Naive thymus-derived CD4-positive, alpha-beta T cell (primary cell): ENCODE results near the gene CLSTN2. TPM values are rescaled to one million over a fixed set of nuclear protein-coding genes. Genes with fewer than 3 reads are reported as not detected.

Source experiments
- ATAC-seq: fragments of 150-1000 bp; cut with Tn5 transposase; 2 replicates; pipeline ENCODE4 v1.10.0; 2021; ENCODE audit warnings: mild to moderate bottlenecking, moderate library complexity
- CTCF ChIA-PET: fragments of 350-600 bp; sonication (Branson Sonifier 250); formaldehyde crosslinking; loops from one replicate; lab custom pipeline; 2021; ENCODE audit warnings: antibody characterized with exemption; lab: Charles Lee
- POLR2A ChIA-PET: fragments of 350-600 bp; sonication (Branson Sonifier 250); formaldehyde crosslinking; loops from one replicate; lab custom pipeline; 2021; ENCODE audit warnings: antibody characterized with exemption, inconsistent platforms; lab: Charles Lee
- DNase-seq, 9 donors: peaks; one replicate each; pipeline versions ENCODE4 v3.0.0 to v3.0.0-alpha.2; 2020 to 2022; ENCODE audit warnings: mixed read lengths in 1 of 9
- H3K27ac ChIP-seq: one replicate; pipeline ENCODE4 v1.7.0; 2013; ENCODE audit warnings: mild to moderate bottlenecking, low read depth, low read length, moderate library complexity
- H3K27me3 ChIP-seq, 2 donors: one replicate each; pipeline ENCODE4 v1.7.0; 2013; ENCODE audit warnings: low read length in 2 of 2, mild to moderate bottlenecking in 2 of 2, moderate library complexity in 2 of 2; ENCODE audit not compliant: control insufficient read depth in 2 of 2, insufficient read depth in 2 of 2
- H3K36me3 ChIP-seq, 3 experiments: 1 replicate in 2 of 3; 2 replicates in 1 of 3; pipeline ENCODE4 v1.7.0; 2013; ENCODE audit warnings: low read length in 3 of 3, mild to moderate bottlenecking in 3 of 3, moderate library complexity in 1 of 3; ENCODE audit not compliant: insufficient read depth in 3 of 3, control insufficient read depth in 2 of 3
- H3K4me1 ChIP-seq, 2 donors: one replicate each; pipeline ENCODE4 v1.7.0; 2013; ENCODE audit warnings: low read length in 2 of 2, mild to moderate bottlenecking in 2 of 2, moderate library complexity in 1 of 2; ENCODE audit not compliant: control insufficient read depth in 2 of 2, insufficient read depth in 2 of 2
- H3K4me3 ChIP-seq: 2 replicates; pipeline ENCODE4 v1.7.0; 2013; ENCODE audit warnings: mild to moderate bottlenecking, low read length
- H3K9me3 ChIP-seq, 3 experiments: 1 replicate in 2 of 3; 2 replicates in 1 of 3; pipeline ENCODE4 v1.7.0; 2013; ENCODE audit warnings: low read length in 3 of 3; ENCODE audit not compliant: control insufficient read depth in 2 of 3
- H3K27ac Mint-ChIP-seq, 9 donors: one replicate each; pipeline ENCODE4 v1.8.0; 2020 to 2022; ENCODE audit warnings: mixed read lengths in 9 of 9, mild to moderate bottlenecking in 8 of 9, moderate library complexity in 5 of 9, inconsistent platforms in 2 of 9
- H3K27me3 Mint-ChIP-seq, 5 donors: one replicate each; pipeline ENCODE4 v1.8.0; 2021 to 2022; ENCODE audit warnings: mixed read lengths in 5 of 5, mild to moderate bottlenecking in 1 of 5
- H3K36me3 Mint-ChIP-seq, 5 donors: one replicate each; pipeline ENCODE4 v1.8.0; 2020 to 2022; ENCODE audit warnings: mixed read lengths in 5 of 5, mild to moderate bottlenecking in 3 of 5, inconsistent platforms in 1 of 5
- H3K4me1 Mint-ChIP-seq, 7 donors: one replicate each; pipeline ENCODE4 v1.8.0; 2020 to 2022; ENCODE audit warnings: mixed read lengths in 7 of 7, mild to moderate bottlenecking in 3 of 7, inconsistent platforms in 1 of 7
- H3K4me3 Mint-ChIP-seq, 10 donors: one replicate each; pipeline ENCODE4 v1.8.0; 2020 to 2022; ENCODE audit warnings: mild to moderate bottlenecking in 10 of 10, mixed read lengths in 10 of 10, moderate library complexity in 6 of 10, inconsistent platforms in 2 of 10
- H3K9me3 Mint-ChIP-seq, 11 donors: one replicate each; pipeline ENCODE4 v1.8.0; 2020 to 2022; ENCODE audit warnings: mixed read lengths in 11 of 11, mild to moderate bottlenecking in 4 of 11, inconsistent platforms in 1 of 11, moderate library complexity in 1 of 11
- intact Hi-C, 2 donors: fragments of 100-400 bp; cut with micrococcal nuclease; formaldehyde crosslinking; loops; one replicate each; pipeline ENCODE4 v1.15.1; 2023
- polyA plus RNA-seq, 2 donors: library from polyadenylated mRNA; unstranded; fragments of 300-500 nt; fragmentation: Illumina TruSeq; gene quantifications; one replicate each; pipeline ENCODE4 v1.2.3, GENCODE V29; 2021
- total RNA-seq, 6 experiments: library from RNA in 5 of 6; stranded (reverse) in 5 of 6; gene quantifications; 1 replicate in 5 of 6; 2 replicates in 1 of 6; pipeline ENCODE4 v1.2.3 and lab custom pipeline; 2021 to 2026

Gene CLSTN2
- total and polyA plus RNA-seq, 7 experiments from 2014 or later: 0.02 TPM; not detected in 6

DNA sequence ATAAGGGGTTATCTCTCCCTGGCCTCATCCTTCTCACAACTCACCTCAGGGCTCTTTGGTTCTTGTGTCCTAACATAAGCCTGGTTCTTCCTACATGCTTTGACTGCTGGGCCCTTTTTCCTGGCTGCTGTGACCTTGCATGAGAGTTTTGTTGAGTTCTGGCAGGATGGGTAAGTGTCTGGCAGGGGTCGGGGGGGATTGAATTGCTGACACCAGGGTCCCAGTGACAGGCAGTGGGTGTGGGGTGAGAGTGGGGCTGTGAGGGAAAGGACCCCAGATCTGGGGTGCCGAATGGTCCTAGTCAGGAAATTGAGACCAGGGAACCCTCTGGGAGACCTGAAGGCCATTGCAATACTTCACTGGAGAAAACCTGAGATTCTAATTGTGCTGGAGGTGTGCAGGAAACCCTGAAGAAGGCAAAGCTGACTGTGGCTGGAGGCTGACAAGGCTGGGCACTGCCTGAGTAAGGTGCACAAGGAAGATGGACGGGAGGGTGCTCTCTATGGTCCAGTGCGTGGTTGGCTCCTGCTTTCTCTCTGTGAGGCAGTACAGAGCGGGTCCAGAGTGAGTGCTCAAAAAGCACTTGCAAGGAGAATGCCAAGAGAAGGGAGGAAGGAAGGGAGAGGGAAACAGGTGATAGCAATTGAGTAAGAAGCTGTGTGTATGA lies 76.8 kb downstream of the CLSTN2 start:
- no peaks in the 10 kb centered on the region for H3K27me3 ChIP-seq
- no peak overlapping the region for H3K4me3 ChIP-seq
- ChIA-PET POLR2A (no interaction called here), CTCF (no interaction called here)
- DNase-seq (no peak), ATAC-seq (no peak)
- Mint-ChIP-seq H3K36me3 (no peaks in the 10 kb centered on the region), H3K9me3 (peaks cover 0 to 6% (median 0%) of the 10 kb centered on the region in 11 donors), H3K27ac (no peak overlapping the region), H3K4me3 (no peak overlapping the region), H3K4me1 (no peaks in the 10 kb centered on the region), H3K27me3 (peaks cover 0 to 18% (median 5%) of the 10 kb centered on the region in 5 donors)
- intact Hi-C loops: no loop called here
- no peaks in the 10 kb centered on the region for H3K9me3 ChIP-seq
- no peak overlapping the region for H3K27ac ChIP-seq
- H3K4me1 ChIP-seq: no peaks in the 10 kb centered on the region
- H3K36me3 ChIP-seq: no peaks in the 10 kb centered on the region

DNA sequence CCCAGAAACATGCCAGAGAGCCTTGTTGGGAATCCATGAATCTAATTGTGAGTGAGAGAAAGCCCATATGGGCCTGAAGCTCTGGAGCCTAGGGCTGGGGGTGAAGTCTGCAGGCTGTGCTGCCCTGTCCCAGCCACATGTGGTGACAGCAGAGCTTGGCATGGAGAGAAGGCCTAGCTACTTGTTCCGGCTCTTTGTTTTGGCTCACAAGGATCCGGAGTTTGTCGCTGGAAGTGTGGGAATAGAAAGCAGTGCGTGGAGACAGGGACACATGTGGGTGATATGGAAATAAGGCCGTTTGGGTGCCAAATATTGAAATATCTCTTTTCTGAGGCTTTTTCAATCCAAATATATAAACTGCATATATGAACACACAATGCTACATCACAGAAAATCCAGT lies 78.2 kb downstream of the CLSTN2 start:
- no peak overlapping the region for H3K27ac ChIP-seq
- H3K4me3 ChIP-seq: no peak overlapping the region
- H3K36me3 ChIP-seq: no peaks in the 10 kb centered on the region
- Mint-ChIP-seq H3K4me1 (no peaks in the 10 kb centered on the region), H3K9me3 (peaks cover 0 to 3% (median 0%) of the 10 kb centered on the region in 11 donors), H3K27me3 (peaks cover 0 to 8% (median 5%) of the 10 kb centered on the region in 5 donors), H3K4me3 (no peak overlapping the region), H3K27ac (no peak overlapping the region), H3K36me3 (no peaks in the 10 kb centered on the region)
- no peak for DNase-seq
- no peaks in the 10 kb centered on the region for H3K27me3 ChIP-seq
- no peak for ATAC-seq
- intact Hi-C loops: no loop called here
- H3K9me3 ChIP-seq: no peaks in the 10 kb centered on the region
- POLR2A ChIA-PET: no interaction called here
- CTCF ChIA-PET: no interaction called here
- H3K4me1 ChIP-seq: no peaks in the 10 kb centered on the region

DNA sequence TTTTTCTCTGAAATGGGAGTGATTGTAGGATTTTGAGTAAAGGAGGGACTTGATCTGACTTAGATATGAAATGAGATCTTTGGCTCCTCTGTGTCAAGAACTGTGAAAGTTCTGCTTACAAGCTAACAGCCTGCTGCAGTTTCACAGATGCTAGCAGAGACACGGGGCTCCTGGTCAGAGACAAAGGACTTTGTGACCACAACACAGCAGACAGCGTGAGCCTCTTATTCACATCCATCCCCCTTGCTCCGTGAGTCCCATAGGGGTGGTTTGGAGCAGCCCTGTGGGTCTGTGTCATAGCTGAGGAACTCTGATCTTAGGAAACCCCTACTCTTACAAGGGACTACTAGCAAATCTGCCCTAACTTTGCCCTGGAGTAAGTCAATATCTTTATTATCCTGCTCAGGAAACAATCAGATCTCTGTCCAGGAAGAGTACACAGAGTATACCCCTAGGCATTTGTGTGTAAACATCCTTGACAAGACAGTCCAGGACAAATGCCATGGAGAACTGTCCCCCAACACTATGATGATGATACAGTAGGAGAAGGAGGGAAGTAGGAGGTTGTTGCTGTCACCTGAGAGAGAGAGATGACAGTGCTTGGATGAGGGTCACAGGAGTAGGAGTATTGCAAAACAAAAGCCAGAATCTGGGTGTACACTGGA lies 80.0 kb downstream of the CLSTN2 start:
- Histone ChIP-seq H3K4me1 (no peaks in the 10 kb centered on the region), H3K27ac (no peak overlapping the region), H3K36me3 (no peaks in the 10 kb centered on the region), H3K4me3 (no peak overlapping the region), H3K9me3 (no peaks in the 10 kb centered on the region), H3K27me3 (no peaks in the 10 kb centered on the region)
- CTCF ChIA-PET: no interaction called here
- intact Hi-C loops: no loop called here
- POLR2A ChIA-PET: no interaction called here
- Mint-ChIP-seq H3K4me1 (no peaks in the 10 kb centered on the region), H3K27me3 (peaks cover 0 to 13% (median 5%) of the 10 kb centered on the region in 5 donors), H3K27ac (no peak overlapping the region), H3K36me3 (no peaks in the 10 kb centered on the region), H3K4me3 (no peak overlapping the region), H3K9me3 (peaks cover 0 to 3% (median 0%) of the 10 kb centered on the region in 11 donors)
- ATAC-seq (no peak), DNase-seq (no peak)

DNA sequence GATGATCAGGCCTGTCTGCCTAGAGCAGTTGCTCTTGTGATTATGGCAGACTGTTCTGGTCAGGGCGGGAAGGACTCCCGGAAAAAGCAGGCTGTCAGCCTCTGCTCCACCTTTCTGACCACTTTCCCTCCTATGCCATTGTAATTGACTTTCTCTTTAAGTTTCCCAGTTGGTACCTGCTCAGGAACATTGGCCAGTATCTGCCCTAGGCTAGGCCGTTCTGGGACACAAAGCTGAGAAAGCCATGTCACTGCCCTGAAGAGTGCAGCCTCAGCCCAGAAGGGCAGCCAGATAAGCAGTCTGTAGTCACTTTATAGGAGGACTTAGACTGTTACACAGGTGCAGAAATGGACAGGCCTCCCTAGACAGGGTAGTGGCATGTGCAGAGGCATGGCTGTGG lies 80.8 kb downstream of the CLSTN2 start:
- CTCF ChIA-PET: no interaction called here

DNA sequence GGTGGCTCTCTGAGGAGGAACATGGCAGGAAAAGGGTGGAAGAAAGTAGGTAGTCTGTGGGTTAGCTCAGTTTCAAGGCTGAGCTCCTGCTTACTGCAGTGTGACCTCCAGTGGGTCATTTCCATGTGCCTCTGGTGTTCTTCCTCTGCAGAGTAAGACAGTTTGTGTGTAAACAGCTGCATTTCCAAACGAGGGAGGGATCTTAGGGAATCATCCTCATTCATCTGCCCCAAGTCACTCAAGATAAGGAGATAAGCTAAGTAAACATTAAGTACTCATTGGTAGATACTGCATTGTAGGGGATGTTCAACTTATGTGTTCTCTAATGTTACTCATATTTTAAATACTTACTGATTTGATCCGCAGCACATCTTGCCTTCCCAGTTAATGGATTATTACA lies 83.6 kb downstream of the CLSTN2 start:
- no peak overlapping the region for H3K27ac Mint-ChIP-seq

More for the DNA sequence above, 80.8 kb downstream of the CLSTN2 start:
- Histone ChIP-seq H3K4me3 (no peak overlapping the region), H3K36me3 (no peaks in the 10 kb centered on the region), H3K4me1 (no peaks in the 10 kb centered on the region), H3K27ac (no peak overlapping the region), H3K9me3 (no peaks in the 10 kb centered on the region), H3K27me3 (no peaks in the 10 kb centered on the region)
- Mint-ChIP-seq H3K9me3 (peaks cover 0 to 3% (median 0%) of the 10 kb centered on the region in 11 donors), H3K4me1 (no peaks in the 10 kb centered on the region), H3K36me3 (no peaks in the 10 kb centered on the region), H3K27me3 (peaks cover 0 to 14% (median 5%) of the 10 kb centered on the region in 5 donors), H3K27ac (no peak overlapping the region), H3K4me3 (no peak overlapping the region)
- ATAC-seq: no peak
- POLR2A ChIA-PET: no interaction called here
- DNase-seq: no peak
- intact Hi-C loops: no loop called here

DNA sequence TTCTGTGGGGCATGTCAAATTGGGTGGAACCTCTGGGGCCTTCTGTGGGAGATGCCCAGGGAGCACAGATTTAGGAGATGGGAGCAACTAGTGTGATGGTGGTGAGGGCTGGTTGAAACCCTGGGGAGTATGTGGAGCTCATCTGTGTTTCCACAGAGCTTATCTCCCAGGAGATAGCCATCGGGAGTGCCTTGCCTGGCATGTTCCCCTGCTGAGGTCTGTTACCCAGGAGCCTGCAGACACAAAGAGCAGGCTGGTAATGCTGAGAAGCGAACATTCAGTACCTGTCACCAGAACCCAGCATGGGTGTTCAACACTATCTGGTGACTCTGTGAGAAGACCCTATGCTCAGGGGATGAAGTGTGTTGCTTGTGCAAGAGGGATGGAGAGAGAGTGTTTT lies 85.0 kb downstream of the CLSTN2 start:
- H3K36me3 ChIP-seq: no peaks in the 10 kb centered on the region
- ChIA-PET POLR2A (no interaction called here), CTCF (no interaction called here)
- H3K27ac ChIP-seq: no peak overlapping the region
- H3K9me3 ChIP-seq: no peaks in the 10 kb centered on the region
- Mint-ChIP-seq H3K27ac (no peak overlapping the region), H3K4me1 (no peaks in the 10 kb centered on the region), H3K36me3 (no peaks in the 10 kb centered on the region), H3K9me3 (no peaks in the 10 kb centered on the region), H3K4me3 (no peak overlapping the region), H3K27me3 (peaks cover 0 to 20% (median 0%) of the 10 kb centered on the region in 5 donors)
- DNase-seq (no peak), ATAC-seq (no peak)
- no peaks in the 10 kb centered on the region for H3K27me3 ChIP-seq
- H3K4me1 ChIP-seq: no peaks in the 10 kb centered on the region
- intact Hi-C loops: no loop called here
- no peak overlapping the region for H3K4me3 ChIP-seq

More for the DNA sequence above, 83.6 kb downstream of the CLSTN2 start:
- Mint-ChIP-seq H3K4me1 (no peaks in the 10 kb centered on the region), H3K9me3 (peaks cover 0 to 3% (median 0%) of the 10 kb centered on the region in 11 donors), H3K27me3 (peaks cover 0 to 20% (median 0%) of the 10 kb centered on the region in 5 donors), H3K4me3 (no peak overlapping the region), H3K36me3 (no peaks in the 10 kb centered on the region)
- ChIA-PET POLR2A (no interaction called here), CTCF (no interaction called here)
- intact Hi-C loops: no loop called here
- no peaks in the 10 kb centered on the region for H3K36me3 ChIP-seq
- H3K4me1 ChIP-seq: no peaks in the 10 kb centered on the region
- no peaks in the 10 kb centered on the region for H3K9me3 ChIP-seq
- no peaks in the 10 kb centered on the region for H3K27me3 ChIP-seq
- no peak for ATAC-seq
- DNase-seq: no peak
- H3K27ac ChIP-seq: no peak overlapping the region
- no peak overlapping the region for H3K4me3 ChIP-seq

DNA sequence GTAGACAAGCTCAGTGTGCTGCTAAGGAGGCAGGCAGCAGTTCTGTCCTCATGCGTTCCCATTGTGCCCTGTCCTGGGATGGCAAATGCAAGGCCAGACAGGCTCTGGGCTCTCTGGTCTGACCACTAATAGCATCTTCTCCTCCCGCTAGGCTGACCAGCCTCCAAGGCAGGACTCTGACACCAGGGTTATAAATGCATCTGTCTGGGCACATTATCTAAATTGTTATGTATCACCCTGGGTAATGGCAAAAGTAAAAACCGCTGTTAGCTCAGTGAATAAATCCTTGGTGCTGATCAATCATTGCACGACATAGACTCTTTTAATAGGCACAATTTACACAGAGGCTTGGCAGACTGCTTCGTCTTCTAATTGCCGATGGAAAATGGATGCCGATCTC lies 85.6 kb downstream of the CLSTN2 start:
- Histone ChIP-seq H3K36me3 (no peaks in the 10 kb centered on the region), H3K4me3 (no peak overlapping the region), H3K9me3 (no peaks in the 10 kb centered on the region), H3K4me1 (no peaks in the 10 kb centered on the region), H3K27ac (no peak overlapping the region), H3K27me3 (no peaks in the 10 kb centered on the region)
- Mint-ChIP-seq H3K27ac (no peak overlapping the region), H3K36me3 (no peaks in the 10 kb centered on the region), H3K9me3 (no peaks in the 10 kb centered on the region), H3K4me3 (no peak overlapping the region), H3K27me3 (peaks cover 0 to 20% (median 0%) of the 10 kb centered on the region in 5 donors), H3K4me1 (no peaks in the 10 kb centered on the region)
- POLR2A ChIA-PET: no interaction called here
- DNase-seq (no peak), ATAC-seq (no peak)
- intact Hi-C loops: no loop called here
- CTCF ChIA-PET: no interaction called here
